Thyroid gland (tissue), 4 donors: Measurements from ENCODE around the gene GNAQ.

ENCODE experiments used
- POLR2A ChIP-seq, 2 donors: fragments of 450-650 bp; IDR thresholded peaks; one replicate each; pipeline ENCODE4 v1.6.1; 2017; ENCODE audit warnings: antibody characterized with exemption in 2 of 2, mild to moderate bottlenecking in 2 of 2, moderate library complexity in 1 of 2
- TF ChIP-seq, protein P1 (sequence below), 6 experiments: fragments of 200-600 bp in 3 of 6; fragments of 450-650 bp in 3 of 6; sonication (generic) in 3 of 6; IDR thresholded peaks; one replicate each; pipeline ENCODE4 v1.5.1; 2016 to 2019; ENCODE audit warnings: antibody characterized with exemption in 6 of 6, mild to moderate bottlenecking in 2 of 6, inconsistent platforms in 1 of 6, moderate library complexity in 1 of 6

DNA sequence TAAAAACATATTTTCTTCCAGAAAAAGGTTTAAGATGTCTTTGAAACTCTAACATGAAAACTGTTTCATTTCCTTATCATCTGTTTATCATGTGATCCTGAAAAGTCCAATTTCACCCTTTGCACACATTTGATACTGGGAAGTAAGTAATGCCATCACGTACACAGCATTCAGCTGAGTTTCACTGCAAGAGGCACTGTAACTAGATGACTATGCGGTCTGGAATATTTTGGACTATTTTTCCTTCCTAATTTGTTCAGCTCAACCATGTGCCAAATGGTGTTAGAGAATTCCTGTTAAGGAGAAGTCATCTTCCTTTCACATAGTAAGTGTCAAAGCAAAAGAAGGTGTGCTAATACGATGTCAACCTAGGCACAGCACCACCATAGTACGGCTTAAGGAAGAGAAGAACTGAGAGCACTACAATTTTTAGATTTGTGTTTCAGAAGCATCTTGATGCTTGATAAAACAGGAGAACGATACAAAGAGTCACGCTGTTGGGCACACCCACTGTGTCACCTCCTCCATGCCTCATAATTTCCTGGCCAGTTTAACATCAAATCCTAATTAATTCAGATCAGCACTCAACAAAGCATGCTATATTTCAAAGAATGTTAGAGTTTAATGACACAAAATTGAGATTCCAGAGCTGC, 77.5 kb downstream of the GNAQ start:
- TF ChIP-seq, protein P1, sequence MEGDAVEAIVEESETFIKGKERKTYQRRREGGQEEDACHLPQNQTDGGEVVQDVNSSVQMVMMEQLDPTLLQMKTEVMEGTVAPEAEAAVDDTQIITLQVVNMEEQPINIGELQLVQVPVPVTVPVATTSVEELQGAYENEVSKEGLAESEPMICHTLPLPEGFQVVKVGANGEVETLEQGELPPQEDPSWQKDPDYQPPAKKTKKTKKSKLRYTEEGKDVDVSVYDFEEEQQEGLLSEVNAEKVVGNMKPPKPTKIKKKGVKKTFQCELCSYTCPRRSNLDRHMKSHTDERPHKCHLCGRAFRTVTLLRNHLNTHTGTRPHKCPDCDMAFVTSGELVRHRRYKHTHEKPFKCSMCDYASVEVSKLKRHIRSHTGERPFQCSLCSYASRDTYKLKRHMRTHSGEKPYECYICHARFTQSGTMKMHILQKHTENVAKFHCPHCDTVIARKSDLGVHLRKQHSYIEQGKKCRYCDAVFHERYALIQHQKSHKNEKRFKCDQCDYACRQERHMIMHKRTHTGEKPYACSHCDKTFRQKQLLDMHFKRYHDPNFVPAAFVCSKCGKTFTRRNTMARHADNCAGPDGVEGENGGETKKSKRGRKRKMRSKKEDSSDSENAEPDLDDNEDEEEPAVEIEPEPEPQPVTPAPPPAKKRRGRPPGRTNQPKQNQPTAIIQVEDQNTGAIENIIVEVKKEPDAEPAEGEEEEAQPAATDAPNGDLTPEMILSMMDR (IDR thresholded peaks at IDR 0.05): no peak
- no peak for TF ChIP-seq POLR2A (IDR thresholded peaks at IDR 0.05)
